ENCODE data around the gene HS6ST3. TPM values are rescaled to one million over a fixed set of nuclear protein-coding genes. Genes with fewer than 3 reads are reported as not detected.

Gene HS6ST3
- total RNA-seq, 1 experiment from 2014 or later, result 1.2 TPM

DNA sequence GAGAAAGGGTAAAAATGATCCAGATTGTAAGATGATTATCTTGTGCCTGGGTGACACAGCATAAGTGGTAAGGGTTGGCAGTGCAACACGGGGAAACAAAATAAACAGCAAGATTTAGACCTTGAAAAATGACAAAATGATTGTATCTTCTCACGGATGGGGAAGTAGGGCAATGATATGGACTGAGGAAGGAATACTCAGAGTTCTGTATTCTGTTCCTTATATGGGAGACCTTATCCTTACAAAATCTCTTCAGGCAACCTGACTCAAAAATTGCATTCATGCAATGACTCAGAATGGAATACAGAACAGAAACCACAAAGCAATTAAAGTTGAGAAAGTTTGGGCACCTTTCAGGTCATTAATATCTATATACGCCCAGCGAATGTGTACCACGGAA, 149.0 kb downstream of the HS6ST3 start:
- H3K27me3 Mint-ChIP-seq (ENCODE audit: low read depth), result no peaks in the 10 kb centered on the region
- no peak overlapping the region for H3K27ac Mint-ChIP-seq
- TF ChIP-seq EMX1 (CRISPR knock-in tag; IDR thresholded peaks at IDR 0.05) (no peak), PRRX2 (CRISPR knock-in tag; IDR thresholded peaks at IDR 0.05) (no peak), JUN (CRISPR knock-in tag; IDR thresholded peaks at IDR 0.05) (no peak), ZMAT4 (CRISPR knock-in tag; IDR thresholded peaks at IDR 0.05) (no peak), CREB1 (CRISPR knock-in tag; IDR thresholded peaks at IDR 0.05) (no peak), ELF4 (CRISPR knock-in tag; IDR thresholded peaks at IDR 0.05; ENCODE audit: low read depth) (no peak), NFATC4 (CRISPR knock-in tag; IDR thresholded peaks at IDR 0.05) (no peak), SOX15 (CRISPR knock-in tag; IDR thresholded peaks at IDR 0.05) (no peak), ZNF423 (CRISPR knock-in tag; IDR thresholded peaks at IDR 0.05) (no peak), ZBTB21 (CRISPR knock-in tag; IDR thresholded peaks at IDR 0.05; ENCODE audit: borderline replicate concordance) (no peak), ZNF512 (CRISPR knock-in tag; IDR thresholded peaks at IDR 0.05; ENCODE audit: borderline replicate concordance) (no peak), JAZF1 (CRISPR knock-in tag; IDR thresholded peaks at IDR 0.05) (no peak), GRHL2 (CRISPR knock-in tag; IDR thresholded peaks at IDR 0.05; ENCODE audit: insufficient replicate concordance, severe bottlenecking) (no peak), ZNF219 (CRISPR knock-in tag; IDR thresholded peaks at IDR 0.05; ENCODE audit: borderline replicate concordance) (no peak)
- TF ChIP-seq, protein P1, sequence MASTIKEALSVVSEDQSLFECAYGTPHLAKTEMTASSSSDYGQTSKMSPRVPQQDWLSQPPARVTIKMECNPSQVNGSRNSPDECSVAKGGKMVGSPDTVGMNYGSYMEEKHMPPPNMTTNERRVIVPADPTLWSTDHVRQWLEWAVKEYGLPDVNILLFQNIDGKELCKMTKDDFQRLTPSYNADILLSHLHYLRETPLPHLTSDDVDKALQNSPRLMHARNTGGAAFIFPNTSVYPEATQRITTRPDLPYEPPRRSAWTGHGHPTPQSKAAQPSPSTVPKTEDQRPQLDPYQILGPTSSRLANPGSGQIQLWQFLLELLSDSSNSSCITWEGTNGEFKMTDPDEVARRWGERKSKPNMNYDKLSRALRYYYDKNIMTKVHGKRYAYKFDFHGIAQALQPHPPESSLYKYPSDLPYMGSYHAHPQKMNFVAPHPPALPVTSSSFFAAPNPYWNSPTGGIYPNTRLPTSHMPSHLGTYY (CRISPR knock-in tag; IDR thresholded peaks at IDR 0.05), result no peak
- TF ChIP-seq, protein P2, sequence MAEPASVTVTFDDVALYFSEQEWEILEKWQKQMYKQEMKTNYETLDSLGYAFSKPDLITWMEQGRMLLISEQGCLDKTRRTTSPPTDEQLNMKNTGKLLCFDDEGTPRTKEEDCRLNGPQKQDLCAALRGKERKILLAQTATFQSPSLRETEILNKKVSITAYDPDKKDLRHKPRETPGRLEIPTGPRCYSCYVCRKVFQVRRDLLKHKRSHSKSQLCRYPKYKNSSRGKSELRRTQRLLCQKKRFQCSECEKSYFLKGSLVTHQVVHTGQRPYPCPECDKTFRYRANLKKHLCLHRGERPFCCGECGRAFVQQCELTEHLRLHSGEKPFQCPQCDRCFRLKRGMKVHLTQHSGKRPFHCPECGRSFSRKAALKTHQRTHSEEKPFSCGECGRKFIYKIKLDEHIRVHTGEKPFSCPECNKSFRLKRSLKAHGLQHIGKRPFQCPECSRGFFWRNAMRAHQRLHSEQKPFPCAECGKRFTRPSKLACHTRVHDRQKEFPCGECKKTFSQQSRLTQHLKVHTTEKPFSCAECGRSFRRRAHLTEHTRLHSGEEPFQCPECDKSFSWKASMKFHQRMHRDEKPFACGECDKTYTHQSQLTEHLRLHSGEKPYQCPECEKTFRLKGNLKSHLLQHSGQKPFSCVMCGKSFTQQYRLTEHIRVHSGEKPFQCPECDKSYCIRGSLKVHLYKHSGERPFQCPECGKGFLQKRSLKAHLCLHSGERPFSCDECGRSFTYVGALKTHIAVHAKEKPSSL (CRISPR knock-in tag; conservative IDR thresholded peaks at IDR 0.05), result no peak
- TF ChIP-seq, protein P3, sequence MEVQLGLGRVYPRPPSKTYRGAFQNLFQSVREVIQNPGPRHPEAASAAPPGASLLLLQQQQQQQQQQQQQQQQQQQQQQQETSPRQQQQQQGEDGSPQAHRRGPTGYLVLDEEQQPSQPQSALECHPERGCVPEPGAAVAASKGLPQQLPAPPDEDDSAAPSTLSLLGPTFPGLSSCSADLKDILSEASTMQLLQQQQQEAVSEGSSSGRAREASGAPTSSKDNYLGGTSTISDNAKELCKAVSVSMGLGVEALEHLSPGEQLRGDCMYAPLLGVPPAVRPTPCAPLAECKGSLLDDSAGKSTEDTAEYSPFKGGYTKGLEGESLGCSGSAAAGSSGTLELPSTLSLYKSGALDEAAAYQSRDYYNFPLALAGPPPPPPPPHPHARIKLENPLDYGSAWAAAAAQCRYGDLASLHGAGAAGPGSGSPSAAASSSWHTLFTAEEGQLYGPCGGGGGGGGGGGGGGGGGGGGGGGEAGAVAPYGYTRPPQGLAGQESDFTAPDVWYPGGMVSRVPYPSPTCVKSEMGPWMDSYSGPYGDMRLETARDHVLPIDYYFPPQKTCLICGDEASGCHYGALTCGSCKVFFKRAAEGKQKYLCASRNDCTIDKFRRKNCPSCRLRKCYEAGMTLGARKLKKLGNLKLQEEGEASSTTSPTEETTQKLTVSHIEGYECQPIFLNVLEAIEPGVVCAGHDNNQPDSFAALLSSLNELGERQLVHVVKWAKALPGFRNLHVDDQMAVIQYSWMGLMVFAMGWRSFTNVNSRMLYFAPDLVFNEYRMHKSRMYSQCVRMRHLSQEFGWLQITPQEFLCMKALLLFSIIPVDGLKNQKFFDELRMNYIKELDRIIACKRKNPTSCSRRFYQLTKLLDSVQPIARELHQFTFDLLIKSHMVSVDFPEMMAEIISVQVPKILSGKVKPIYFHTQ (CRISPR knock-in tag; IDR thresholded peaks at IDR 0.05), result no peak
- TF ChIP-seq, protein P4, sequence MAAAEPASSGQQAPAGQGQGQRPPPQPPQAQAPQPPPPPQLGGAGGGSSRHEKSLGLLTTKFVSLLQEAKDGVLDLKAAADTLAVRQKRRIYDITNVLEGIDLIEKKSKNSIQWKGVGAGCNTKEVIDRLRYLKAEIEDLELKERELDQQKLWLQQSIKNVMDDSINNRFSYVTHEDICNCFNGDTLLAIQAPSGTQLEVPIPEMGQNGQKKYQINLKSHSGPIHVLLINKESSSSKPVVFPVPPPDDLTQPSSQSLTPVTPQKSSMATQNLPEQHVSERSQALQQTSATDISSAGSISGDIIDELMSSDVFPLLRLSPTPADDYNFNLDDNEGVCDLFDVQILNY (CRISPR knock-in tag; IDR thresholded peaks at IDR 0.05), result no peak
- TF ChIP-seq, protein P5, sequence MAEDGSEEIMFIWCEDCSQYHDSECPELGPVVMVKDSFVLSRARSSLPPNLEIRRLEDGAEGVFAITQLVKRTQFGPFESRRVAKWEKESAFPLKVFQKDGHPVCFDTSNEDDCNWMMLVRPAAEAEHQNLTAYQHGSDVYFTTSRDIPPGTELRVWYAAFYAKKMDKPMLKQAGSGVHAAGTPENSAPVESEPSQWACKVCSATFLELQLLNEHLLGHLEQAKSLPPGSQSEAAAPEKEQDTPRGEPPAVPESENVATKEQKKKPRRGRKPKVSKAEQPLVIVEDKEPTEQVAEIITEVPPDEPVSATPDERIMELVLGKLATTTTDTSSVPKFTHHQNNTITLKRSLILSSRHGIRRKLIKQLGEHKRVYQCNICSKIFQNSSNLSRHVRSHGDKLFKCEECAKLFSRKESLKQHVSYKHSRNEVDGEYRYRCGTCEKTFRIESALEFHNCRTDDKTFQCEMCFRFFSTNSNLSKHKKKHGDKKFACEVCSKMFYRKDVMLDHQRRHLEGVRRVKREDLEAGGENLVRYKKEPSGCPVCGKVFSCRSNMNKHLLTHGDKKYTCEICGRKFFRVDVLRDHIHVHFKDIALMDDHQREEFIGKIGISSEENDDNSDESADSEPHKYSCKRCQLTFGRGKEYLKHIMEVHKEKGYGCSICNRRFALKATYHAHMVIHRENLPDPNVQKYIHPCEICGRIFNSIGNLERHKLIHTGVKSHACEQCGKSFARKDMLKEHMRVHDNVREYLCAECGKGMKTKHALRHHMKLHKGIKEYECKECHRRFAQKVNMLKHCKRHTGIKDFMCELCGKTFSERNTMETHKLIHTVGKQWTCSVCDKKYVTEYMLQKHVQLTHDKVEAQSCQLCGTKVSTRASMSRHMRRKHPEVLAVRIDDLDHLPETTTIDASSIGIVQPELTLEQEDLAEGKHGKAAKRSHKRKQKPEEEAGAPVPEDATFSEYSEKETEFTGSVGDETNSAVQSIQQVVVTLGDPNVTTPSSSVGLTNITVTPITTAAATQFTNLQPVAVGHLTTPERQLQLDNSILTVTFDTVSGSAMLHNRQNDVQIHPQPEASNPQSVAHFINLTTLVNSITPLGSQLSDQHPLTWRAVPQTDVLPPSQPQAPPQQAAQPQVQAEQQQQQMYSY (CRISPR knock-in tag; IDR thresholded peaks at IDR 0.05), result no peak
- CTCF ChIA-PET, result interaction anchor here (1.8 kb wide), 1 partner anchor 10 kb away, joined by 8 read pairs; no protein-coding TSS in a partner anchor
- H3K9me3 Mint-ChIP-seq, result no peaks in the 10 kb centered on the region
- POLR2A ChIA-PET, result no interaction called here
- no peak for DNase-seq (ENCODE audit: low spot score)
- no peak for ATAC-seq
- H3K4me1 Mint-ChIP-seq, result peaks cover 5% of the 10 kb centered on the region; the same call in 1 of the 2 replicates
- H3K4me3 Mint-ChIP-seq, result no peak overlapping the region
- H3K36me3 Mint-ChIP-seq, result 0 out of 2 replicates have a peak, but pooled peaks cover 5% of the 10 kb centered on the region

Data from WTC11 (cell line).